Activated CD4-positive, alpha-beta T cell treated with anti-CD3 and anti-CD28 coated beads, Interleukin-2, amount 50 U/mL, for 16 hours (primary cell): ENCODE measurements around the gene IL13RA1.
"Not testable (repeated sequence)": the region's sequence is repeated elsewhere in the genome, so short reads cannot be mapped to it uniquely, and the experiment has no call there.

ENCODE experiments used
- DNase-seq: peaks from one replicate; pipeline ENCODE4 v3.0.0-alpha.2; 2020

IL13RA1 gene

GRCh38 chrX:118730500-118731247 is 3.3 kb downstream of the IL13RA1 start:
- DNase-seq = no peak

DNA sequence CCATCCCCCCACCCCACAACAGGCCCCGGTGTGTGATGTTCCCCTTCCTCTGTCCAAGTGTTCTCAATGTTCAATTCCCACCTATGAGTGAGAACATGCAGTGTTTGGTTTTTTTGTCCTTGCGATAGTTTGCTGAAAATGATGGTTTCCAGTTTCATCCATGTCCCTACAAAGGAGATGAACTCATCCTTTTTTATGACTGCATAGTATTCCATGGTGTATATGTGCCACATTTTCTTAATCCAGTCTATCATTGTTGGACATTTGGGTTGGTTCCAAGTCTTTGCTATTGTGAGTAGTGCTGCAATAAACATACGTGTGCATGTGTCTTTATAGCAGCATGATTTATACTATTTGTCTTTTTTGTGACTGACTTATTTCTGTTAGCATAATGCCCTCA is 5.1 kb downstream of the IL13RA1 start:
- DNase-seq = not testable (repeated sequence)

- peak; percentile 18 for DNase-seq
Measured at GRCh38 chrX:118734909-118735308, 7.5 kb downstream of the IL13RA1 start.

DNA sequence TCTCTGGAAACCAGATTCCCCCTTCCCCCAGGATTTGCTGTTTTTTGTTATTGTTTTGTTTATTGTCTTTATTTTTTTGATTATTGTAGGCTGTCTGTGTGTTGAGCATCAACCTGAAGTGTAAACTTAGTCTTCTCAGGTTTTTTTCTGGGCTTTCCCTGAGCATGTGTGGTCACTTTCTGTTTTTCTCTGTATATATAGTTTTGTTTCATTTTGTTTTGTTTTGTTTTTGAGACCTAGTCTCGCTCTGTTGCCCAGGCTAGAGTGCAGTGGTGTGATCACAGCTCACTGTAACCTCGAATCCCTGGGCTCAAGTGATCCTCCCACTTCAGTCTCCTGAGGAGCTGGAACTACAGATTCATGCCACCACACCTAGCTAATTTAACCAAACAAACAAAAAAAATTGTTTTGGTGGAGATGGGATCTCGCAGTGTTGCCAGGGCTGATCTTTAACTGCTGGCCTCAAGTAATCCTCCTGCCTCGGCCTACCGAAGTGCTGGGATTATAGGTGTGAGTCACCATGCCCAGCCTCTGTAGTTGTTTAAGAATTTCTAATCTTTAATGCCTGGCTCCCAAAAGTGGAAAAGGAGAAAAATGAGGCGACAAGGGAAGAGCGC is 9.1 kb downstream of the IL13RA1 start:
- no peak for DNase-seq

DNA sequence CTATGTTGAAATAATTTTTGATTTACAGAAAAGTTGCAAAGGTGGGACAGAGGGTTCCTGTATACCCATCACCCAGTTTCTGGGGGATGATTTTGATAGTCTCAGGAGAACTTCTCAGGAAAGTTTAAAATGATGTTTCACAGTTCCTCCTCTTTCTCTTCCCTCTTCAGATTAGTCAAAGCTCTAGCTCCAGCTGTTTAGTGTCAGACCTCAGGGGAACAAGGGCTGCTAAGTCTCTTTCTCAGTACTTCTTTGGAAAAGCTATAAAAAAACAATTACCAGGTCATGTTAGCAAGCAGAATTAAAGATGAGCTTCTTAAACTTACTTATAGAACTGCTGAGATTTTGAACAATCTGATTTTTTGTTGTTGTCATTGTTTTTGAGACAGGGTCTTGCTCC is 12.2 kb downstream of the IL13RA1 start:
- no peak for DNase-seq

DNA sequence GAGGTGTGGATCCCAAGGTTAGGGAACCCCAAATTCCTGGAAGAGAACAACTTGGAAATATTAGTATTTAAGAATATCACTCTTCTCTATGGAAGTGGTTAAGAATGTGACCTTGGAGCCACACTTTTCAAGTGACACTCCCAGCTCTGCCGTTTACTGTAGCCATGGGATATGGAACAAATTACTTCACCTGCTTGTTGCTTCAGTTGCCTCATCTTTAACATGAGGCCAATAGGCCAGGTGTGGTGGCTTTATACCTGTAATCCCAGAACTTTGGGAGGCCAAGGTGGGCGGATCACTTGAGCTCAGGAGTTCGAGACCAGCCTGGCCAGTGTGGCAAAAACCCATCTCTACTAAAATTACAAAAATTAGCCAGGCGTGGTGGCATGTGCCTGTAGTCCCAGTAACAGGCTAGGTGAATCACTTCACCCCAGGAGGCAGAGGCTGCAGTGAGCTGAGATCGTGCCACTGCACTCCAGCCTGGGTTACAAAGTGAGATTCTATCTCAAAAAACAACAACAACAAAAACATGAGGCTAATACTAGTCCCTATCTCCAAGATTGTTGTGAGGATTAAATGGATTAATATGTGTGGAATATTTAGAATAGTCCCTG is 13.0 kb downstream of the IL13RA1 start:
- DNase-seq = no peak

- no peak for DNase-seq
Measured at GRCh38 chrX:118742176-118742575, 14.8 kb downstream of the IL13RA1 start.

DNA sequence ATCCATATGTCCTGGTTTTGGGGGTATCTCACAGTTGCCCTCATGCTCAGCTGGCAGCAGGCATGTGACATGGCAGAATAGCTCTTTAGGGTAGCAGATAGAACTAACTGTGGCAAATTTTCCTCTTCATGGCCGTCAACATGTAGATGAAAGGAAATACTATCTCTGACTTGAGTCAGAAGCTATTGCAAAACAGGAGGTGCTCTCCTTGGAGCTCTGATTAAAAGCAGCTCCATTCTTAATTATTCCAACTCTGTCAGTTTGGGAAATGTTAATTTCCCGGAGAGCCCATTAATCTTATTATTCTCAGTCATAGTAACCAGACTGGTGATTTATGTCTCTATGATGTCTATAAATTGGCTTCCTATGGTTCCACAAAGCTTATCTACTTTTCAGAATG is 18.2 kb downstream of the IL13RA1 start:
- DNase-seq = no peak

- no peak for DNase-seq
Measured at GRCh38 chrX:118751950-118752783, 24.8 kb downstream of the IL13RA1 start.

- DNase-seq = no peak
Measured at GRCh38 chrX:118755633-118756032, 28.2 kb downstream of the IL13RA1 start.

DNA sequence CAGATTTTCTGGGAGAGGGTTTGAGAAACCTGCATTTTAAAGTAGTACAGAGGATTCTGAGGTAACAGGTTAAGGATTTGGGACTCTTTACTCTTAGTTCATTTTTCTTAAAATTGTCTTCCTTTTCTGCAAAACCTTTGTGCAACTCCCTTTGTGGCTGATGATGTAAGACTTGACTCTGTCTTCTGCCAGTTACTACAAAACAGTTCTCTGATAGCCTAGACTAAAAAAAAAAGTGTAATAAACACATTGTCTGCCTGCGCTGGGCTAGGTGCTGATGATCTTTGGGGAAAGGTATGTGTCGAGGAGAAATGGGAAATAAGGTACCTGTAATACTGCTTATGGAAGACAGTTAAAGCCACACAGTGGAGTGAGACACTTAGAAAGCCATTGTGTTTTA is 28.7 kb downstream of the IL13RA1 start:
- no peak for DNase-seq

DNA sequence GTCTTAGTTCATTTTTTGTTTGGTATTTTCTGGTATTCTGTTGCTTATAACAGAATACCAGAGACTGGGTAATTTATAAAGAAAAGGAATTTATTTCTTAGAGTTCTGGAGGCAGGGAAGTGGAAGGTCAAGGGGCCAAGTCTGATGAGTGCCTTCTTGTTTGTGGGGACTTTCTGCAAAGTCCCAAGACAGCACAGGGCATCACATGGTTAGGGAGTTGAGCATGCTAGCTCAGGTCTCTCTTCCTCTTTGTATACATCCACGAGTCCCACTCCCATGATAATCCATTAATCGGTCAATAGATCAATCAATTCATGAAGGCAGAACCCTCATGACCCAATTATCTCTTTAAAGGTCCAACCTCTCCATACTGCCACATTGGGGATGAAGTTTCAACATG is 31.1 kb downstream of the IL13RA1 start:
- no peak for DNase-seq

GRCh38 chrX:118760025-118760424 is 32.6 kb downstream of the IL13RA1 start:
- DNase-seq = no peak

DNA sequence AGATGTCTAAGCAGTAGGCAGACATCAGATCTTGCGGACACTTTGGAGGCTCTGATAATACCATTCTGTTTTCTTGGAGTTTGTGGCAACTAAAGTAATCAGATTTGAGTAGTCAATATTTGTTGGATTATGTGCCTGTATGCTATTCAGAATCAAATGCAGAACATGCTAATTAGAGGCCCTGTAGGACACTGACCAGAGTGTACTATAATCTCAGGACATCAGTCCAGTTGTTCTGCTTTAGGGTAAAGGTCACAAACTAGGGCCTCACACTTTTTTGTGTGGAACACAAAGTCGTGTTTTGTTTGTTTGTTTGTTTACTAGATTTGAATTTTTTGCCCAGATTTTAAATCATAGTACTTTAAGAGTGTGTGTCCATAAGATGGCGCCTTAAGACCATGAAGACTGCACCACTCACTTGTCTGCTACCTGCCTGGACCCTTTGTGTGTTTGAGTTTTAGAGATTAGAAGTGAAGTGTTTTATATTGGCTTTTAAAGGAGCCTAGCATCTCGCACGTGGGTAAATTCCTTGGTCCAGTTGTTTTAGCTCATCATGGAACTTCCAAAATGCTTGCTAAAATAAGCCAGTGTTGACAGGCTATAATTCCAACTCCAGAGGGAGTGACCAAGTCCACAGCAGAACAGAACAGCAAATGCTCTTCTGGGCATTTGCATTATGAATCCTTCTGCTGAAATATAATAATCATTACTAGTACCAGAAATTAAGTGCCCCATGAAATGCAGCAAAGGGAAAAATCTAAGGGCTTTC is 34.7 kb downstream of the IL13RA1 start:
- DNase-seq = no peak

GRCh38 chrX:118763489-118763888 is 36.1 kb downstream of the IL13RA1 start:
- DNase-seq = no peak

- no peak for DNase-seq
Measured at GRCh38 chrX:118764122-118764521, 36.7 kb downstream of the IL13RA1 start.

DNA sequence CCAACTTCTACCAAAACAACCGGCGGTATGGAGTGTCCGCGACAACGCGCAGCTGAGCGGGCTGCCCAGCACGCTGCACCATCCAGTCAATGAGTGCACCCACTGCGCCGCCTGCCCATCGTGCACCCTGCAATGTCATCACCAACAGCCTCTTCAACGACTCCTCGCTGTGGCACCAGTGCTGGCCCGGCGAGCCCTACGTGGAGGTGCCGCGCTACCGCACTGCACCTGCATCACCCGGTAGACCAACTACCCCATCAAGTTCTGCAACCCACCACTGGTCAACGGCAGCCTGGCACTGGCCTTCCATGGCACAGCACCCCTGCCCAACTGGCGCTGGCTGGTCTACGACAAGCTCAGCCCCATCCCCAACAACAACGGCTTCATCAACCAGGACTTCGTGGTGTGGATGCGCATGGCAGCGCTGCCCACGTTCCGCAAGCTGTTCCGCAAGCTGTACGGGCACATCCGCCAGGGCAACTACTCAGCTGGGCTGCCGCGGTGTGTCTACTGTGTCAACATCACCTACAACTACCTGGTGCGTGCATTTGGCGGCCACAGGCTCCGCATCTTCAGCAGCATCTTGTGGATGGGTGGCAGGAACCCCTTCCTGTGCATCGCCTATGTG is 42.8 kb downstream of the IL13RA1 start:
- no peak for DNase-seq

GRCh38 chrX:118772051-118772450 is 44.6 kb downstream of the IL13RA1 start:
- no peak for DNase-seq

DNA sequence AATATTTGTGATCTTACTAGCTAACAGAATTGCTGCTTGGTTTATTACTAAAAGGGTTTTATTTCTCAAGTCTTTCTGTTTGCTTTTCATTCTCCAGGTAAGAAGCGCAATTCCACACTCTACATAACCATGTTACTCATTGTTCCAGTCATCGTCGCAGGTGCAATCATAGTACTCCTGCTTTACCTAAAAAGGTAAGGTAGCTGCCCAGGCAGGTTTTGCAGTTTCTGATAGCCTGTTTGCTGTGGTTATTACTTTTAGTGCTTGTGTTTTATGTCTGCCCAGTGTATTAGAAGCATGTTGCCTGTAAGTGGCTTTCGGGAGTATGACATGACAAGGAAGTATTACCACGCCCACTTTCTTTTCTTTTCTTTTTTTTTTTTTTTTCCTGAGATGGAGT is 46.4 kb downstream of the IL13RA1 start:
- DNase-seq = no peak

DNA sequence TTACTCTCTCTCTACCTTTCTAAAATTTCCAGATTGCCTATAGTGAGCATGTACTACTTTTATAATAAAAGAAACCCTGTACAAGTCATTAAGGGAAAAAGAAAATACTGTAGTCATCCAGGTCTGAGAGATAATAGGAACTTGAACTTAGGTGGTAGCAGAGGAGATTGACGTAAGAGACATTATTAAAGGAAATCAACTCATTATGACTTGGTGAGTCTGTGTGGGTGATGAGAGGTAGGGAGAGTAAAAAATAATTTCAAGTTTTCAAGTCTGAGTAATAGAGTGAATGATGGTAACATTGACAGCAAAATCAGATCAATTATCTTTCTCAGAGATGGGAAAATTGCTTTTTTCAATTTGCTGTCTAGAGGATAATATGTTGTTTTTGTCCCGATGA is 52.2 kb downstream of the IL13RA1 start:
- DNase-seq = no peak

DNA sequence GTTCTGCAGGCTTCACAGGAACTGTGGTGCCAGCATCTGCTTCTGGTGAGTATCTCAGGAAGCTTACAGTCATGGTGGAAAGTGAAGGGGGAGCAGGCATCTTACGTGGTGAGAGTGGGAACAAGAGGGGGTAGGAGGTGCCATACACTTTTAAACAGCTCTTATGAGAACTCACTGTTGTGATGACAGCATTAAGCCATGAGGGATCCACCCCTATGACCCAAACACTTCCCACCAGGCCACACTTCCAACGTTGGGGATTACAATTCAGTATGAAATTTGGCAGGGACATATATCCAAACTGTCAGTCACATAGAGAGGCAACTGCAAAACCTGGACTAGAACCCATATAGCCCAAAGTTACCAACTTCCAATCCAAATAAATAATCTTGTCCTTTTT is 53.1 kb downstream of the IL13RA1 start:
- DNase-seq = no peak

- DNase-seq = no peak
Measured at GRCh38 chrX:118780911-118781310, 53.5 kb downstream of the IL13RA1 start.
